Ishikawa (cell line): ENCODE measurements around the gene ENG.
A peak's percentile ranks its signal among the peaks of the same experiment; 100 is the strongest.

Experiments
- CEBPB ChIP-seq: IDR thresholded peaks from 2 replicates; pipeline ENCODE4 v1.6.1; 2012
- CREB1 ChIP-seq: IDR thresholded peaks from 2 replicates; pipeline ENCODE4 v1.6.1; 2012; ENCODE audit warnings: low read depth
- EGR1 ChIP-seq: IDR thresholded peaks from 2 replicates; pipeline ENCODE4 v1.6.1; 2012
- EP300 ChIP-seq: IDR thresholded peaks from 2 replicates; pipeline ENCODE4 v1.6.1; 2012; ENCODE audit warnings: borderline replicate concordance
- FOXM1 ChIP-seq: IDR thresholded peaks from 2 replicates; pipeline ENCODE4 v1.6.1; 2012; ENCODE audit warnings: low read depth, borderline replicate concordance
- NFIC ChIP-seq: IDR thresholded peaks from 2 replicates; pipeline ENCODE4 v1.6.1; 2012
- RAD21 ChIP-seq: IDR thresholded peaks from 2 replicates; pipeline ENCODE4 v1.6.1; 2012; ENCODE audit warnings: low read depth
- REST ChIP-seq: IDR thresholded peaks from 2 replicates; pipeline ENCODE4 v1.6.1; 2012; ENCODE audit warnings: low read depth, mild to moderate bottlenecking
- TAF1 ChIP-seq: IDR thresholded peaks from 2 replicates; pipeline ENCODE4 v1.6.1; 2012; ENCODE audit warnings: low read depth, mild to moderate bottlenecking
- TCF12 ChIP-seq: IDR thresholded peaks from 2 replicates; pipeline ENCODE4 v1.6.1; 2012; ENCODE audit warnings: low read depth
- TEAD4 ChIP-seq: IDR thresholded peaks from 2 replicates; pipeline ENCODE4 v1.6.1; 2012
- YY1 ChIP-seq: IDR thresholded peaks from 2 replicates; pipeline ENCODE4 v1.6.1; 2012; ENCODE audit warnings: low read depth
- ZBTB7A ChIP-seq: IDR thresholded peaks from 2 replicates; pipeline ENCODE4 v1.6.1; 2012; ENCODE audit warnings: low read depth
- TF ChIP-seq, protein P1 (sequence below): IDR thresholded peaks from 2 replicates; pipeline ENCODE4 v1.6.1; 2012
- TF ChIP-seq, protein P2 (sequence below): IDR thresholded peaks from 2 replicates; pipeline ENCODE4 v1.6.1; 2012

ENG gene

GRCh38 chr9:127773981-127774380 is 80.5 kb downstream of the ENG start:
- TF ChIP-seq CEBPB (no peak), ZBTB7A (no peak), RAD21 (no peak), YY1 (no peak), CREB1 (no peak), REST (no peak), TCF12 (no peak), EGR1 (no peak), FOXM1 (no peak), NFIC (no peak), EP300 (no peak), TAF1 (no peak), TEAD4 (no peak)
- TF ChIP-seq, protein P1, sequence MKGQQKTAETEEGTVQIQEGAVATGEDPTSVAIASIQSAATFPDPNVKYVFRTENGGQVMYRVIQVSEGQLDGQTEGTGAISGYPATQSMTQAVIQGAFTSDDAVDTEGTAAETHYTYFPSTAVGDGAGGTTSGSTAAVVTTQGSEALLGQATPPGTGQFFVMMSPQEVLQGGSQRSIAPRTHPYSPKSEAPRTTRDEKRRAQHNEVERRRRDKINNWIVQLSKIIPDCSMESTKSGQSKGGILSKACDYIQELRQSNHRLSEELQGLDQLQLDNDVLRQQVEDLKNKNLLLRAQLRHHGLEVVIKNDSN: no peak
- TF ChIP-seq, protein P2, sequence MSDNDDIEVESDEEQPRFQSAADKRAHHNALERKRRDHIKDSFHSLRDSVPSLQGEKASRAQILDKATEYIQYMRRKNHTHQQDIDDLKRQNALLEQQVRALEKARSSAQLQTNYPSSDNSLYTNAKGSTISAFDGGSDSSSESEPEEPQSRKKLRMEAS: no peak

DNA sequence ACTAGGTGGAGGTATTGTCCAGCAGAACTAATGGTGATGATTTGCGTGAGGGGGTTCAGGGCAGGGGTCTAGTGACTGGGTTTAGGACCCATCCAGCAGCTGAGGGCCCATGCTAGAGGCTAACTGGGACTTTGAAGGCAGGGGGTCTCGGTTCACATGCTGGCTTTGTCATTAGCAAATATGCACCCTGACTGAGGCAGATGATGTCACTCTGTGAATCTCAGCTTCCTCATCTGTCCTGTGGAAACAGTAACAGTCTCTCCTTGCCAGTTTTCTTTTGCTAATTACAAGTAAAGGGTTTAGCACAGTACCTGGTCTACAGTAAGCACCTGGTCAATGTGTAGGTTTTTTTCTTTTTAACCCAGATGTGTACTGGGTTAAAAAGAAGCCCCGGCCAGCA is 81.2 kb downstream of the ENG start:
- TF ChIP-seq EGR1 (no peak), NFIC (no peak), TEAD4 (no peak), EP300 (no peak), FOXM1 (no peak), TCF12 (no peak), CEBPB (no peak), RAD21 (no peak)
- TF ChIP-seq, protein P1: no peak

GRCh38 chr9:127772603-127773002 is 81.9 kb downstream of the ENG start:
- TF ChIP-seq FOXM1: no peak

GRCh38 chr9:127771570-127772189 is 82.8 kb downstream of the ENG start:
- TF ChIP-seq EGR1: no peak
- TF ChIP-seq EP300: no peak
- no peak for TF ChIP-seq NFIC
- no peak for TF ChIP-seq TCF12
- TF ChIP-seq, protein P1: no peak
- no peak for TF ChIP-seq TEAD4

GRCh38 chr9:127770905-127771569 is 83.4 kb downstream of the ENG start:
- TF ChIP-seq EGR1: 0 out of 2 replicates have a peak, but pooled peaks have one; percentile 10
- TF ChIP-seq NFIC: no peak

GRCh38 chr9:127770583-127770904 is 83.9 kb downstream of the ENG start:
- no peak for TF ChIP-seq FOXM1
- TF ChIP-seq YY1: no peak
- TF ChIP-seq EP300: no peak
- TF ChIP-seq ZBTB7A: no peak
- TF ChIP-seq CEBPB: no peak
- no peak for TF ChIP-seq CREB1
- no peak for TF ChIP-seq TCF12
- TF ChIP-seq TAF1: no peak
- TF ChIP-seq EGR1: no peak
- TF ChIP-seq REST: no peak
- TF ChIP-seq, protein P2: no peak
- no peak for TF ChIP-seq TEAD4
- no peak for TF ChIP-seq RAD21
- TF ChIP-seq NFIC: no peak
- TF ChIP-seq, protein P1: no peak
